Muscle of leg (tissue), 11 donors: ENCODE data around the gene ARV1. TPM values are rescaled to one million over a fixed set of nuclear protein-coding genes. Genes with fewer than 3 reads are reported as not detected.
"Not testable (repeated sequence)": the region's sequence is repeated elsewhere in the genome, so short reads cannot be mapped to it uniquely, and the experiment has no call there.

Experiments used
- DNase-seq: peaks from one replicate; pipeline ENCODE4 v3.0.0; 2013
- H3K27ac ChIP-seq: one replicate; pipeline ENCODE4 v1.5.1; 2013; ENCODE audit warnings: mild to moderate bottlenecking, low read length, control low read depth
- H3K27me3 ChIP-seq: one replicate; pipeline ENCODE4 v1.6.1; 2013; ENCODE audit warnings: low read length; ENCODE audit not compliant: control insufficient read depth, insufficient read depth
- H3K36me3 ChIP-seq: one replicate; pipeline ENCODE4 v1.6.1; 2013; ENCODE audit warnings: low read length; ENCODE audit not compliant: control insufficient read depth, insufficient read depth
- H3K4me1 ChIP-seq: one replicate; pipeline ENCODE4 v1.6.1; 2013; ENCODE audit warnings: low read length; ENCODE audit not compliant: control insufficient read depth, insufficient read depth
- H3K4me3 ChIP-seq: one replicate; pipeline ENCODE4 v1.5.1; 2013; ENCODE audit warnings: low read length, control low read depth
- H3K9me3 ChIP-seq: replicated peaks from 2 replicates; pipeline ENCODE4 v1.6.1; 2013; ENCODE audit warnings: low read depth, low read length; ENCODE audit not compliant: control insufficient read depth
- WGBS: methylation state at CpG from one replicate; pipeline ENCODE4 v1.1.5; 2013; ENCODE audit warnings: missing lambda C conversion rate; ENCODE audit not compliant: insufficient coverage; 5-methylcytosine and 5-hydroxymethylcytosine counted together
- polyA plus RNA-seq, 8 donors: library from polyadenylated mRNA; unstranded; fragments of 120-200 nt; gene quantifications; one replicate each; pipeline versions ENCODE4 v1.2.1 to v1.2.3, GENCODE V29; 2013; ENCODE audit warnings: inconsistent platforms in 1 of 8, low replicate concordance in 1 of 8; ENCODE audit not compliant: insufficient read length in 8 of 8, insufficient read depth in 1 of 8
- total RNA-seq: library from RNA; stranded (reverse); fragments of 120-200 nt; gene quantifications from one replicate; pipeline ENCODE4 v1.2.4, GENCODE V29; 2013

The ARV1 gene
- total and polyA plus RNA-seq, 9 donors: 11.8 to 17.6 (median 13.7) TPM

DNA sequence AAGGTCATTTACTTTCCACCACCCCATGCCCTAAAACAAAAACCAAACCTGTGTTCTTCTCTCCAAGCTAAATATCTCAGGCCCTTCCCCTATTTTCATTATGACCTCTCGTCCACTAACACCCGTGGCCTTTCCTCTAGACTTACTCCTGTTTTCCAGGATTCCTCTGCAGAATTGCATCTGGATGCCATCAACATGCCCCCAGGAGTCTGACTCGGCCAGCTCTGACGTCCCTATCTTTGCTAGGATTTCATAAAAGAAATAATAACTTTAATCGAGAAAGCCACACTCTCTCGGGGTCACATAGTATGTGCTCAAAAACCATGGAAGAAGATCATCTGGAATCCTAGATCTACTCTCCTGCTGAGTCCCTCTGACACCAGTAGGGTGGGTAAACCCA is 47.7 kb downstream of the ARV1 start:
- Histone ChIP-seq H3K9me3 (no peaks in the 10 kb centered on the region), H3K27ac (no peak overlapping the region), H3K36me3 (no peaks in the 10 kb centered on the region), H3K27me3 (no peaks in the 10 kb centered on the region), H3K4me1 (no peaks in the 10 kb centered on the region), H3K4me3 (no peak overlapping the region)
- 57% methylated on average over 5 of the region's 6 CpGs for WGBS
- no peak for DNase-seq

DNA sequence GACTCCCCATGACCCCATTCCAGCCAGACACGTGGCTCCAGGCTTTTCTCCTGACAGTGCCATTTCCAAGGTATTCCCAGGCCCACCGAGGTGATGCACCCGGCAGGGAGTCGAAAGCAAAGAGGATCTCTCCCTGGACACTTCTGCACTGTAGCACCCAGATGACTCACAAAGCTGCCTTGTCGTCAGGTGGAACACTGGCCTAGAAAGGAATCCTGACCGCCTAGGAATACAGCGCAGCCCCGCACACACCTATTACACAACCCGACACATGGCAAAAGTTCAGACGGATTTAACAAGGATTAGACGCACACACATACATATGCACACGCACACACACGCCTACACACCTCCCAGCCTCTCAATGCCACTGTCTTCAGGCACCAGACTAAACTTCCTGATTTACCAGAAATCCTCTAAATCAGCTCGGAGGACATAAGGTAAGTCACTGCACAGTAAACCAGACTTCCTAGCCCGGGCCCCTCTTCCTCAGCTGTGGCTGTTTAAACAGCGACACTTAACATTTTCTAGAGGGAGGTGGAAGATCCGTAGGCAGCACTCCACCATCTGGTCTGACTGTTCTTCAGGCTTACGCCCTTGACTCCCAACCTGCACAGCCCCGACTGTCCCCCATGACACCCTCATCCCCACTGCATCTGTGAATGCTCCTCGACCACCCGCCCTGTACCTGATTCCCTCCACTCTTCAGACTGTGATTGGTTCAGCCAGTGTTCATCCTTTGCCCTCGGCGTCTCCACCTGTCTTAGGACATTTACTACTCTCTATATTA is 48.4 kb downstream of the ARV1 start:
- no peaks in the 10 kb centered on the region for H3K4me1 ChIP-seq
- H3K4me3 ChIP-seq: no peak overlapping the region
- peak overlapping the region; percentile 42 for H3K27ac ChIP-seq
- no peaks in the 10 kb centered on the region for H3K36me3 ChIP-seq
- no peaks in the 10 kb centered on the region for H3K27me3 ChIP-seq
- 80% methylated on average over 19 of the region's 23 CpGs for WGBS
- no peaks in the 10 kb centered on the region for H3K9me3 ChIP-seq
- DNase-seq: no peak

DNA sequence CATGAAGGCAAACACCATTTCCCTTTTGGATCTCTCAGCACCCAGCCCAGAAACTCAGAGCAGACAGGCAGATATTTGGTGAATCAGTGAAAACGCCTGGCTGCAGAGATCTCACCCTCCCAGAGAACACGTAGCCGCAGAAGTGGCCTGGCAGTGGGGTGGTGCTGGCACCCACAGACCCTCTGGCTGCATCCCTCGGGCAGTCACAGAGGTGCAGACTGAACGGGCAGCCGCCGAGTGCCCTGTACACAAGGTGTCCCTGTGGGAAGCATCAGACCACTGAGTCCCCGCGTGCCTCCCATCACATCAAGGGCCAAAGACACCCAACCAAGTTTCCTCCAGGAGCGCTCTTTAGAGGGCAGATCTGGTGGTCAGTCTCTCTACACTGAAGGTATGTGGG is 49.1 kb downstream of the ARV1 start:
- WGBS: 97% methylated on average over 3 of the region's 10 CpGs
- no peaks in the 10 kb centered on the region for H3K9me3 ChIP-seq
- no peaks in the 10 kb centered on the region for H3K36me3 ChIP-seq
- H3K27me3 ChIP-seq: no peaks in the 10 kb centered on the region
- H3K4me1 ChIP-seq: no peaks in the 10 kb centered on the region
- no peak for DNase-seq
- no peak overlapping the region for H3K4me3 ChIP-seq
- peak overlapping the region; percentile 33 for H3K27ac ChIP-seq

DNA sequence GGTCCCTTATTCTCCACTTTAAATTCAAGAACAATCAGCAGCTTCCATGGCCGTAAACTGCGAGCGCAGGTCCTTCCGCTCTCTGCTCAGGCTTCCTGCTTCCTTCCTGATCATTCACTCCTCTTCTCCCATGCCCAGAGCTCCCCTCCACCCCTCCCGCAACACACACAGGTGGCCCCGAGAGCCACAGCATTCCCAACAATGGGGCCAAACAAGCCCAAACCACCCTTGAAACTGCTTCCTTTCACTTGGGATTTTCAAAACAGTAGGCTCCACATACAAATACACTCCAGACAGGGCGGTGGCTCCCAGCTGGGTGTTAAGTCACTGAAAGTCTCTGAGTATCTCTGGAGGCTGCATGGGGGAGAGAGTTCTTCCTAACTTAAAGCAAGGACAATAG is 49.8 kb downstream of the ARV1 start:
- 61% methylated on average over 6 of the region's 7 CpGs for WGBS
- no peaks in the 10 kb centered on the region for H3K9me3 ChIP-seq
- H3K27me3 ChIP-seq: no peaks in the 10 kb centered on the region
- no peak overlapping the region for H3K27ac ChIP-seq
- no peaks in the 10 kb centered on the region for H3K4me1 ChIP-seq
- DNase-seq: peak; percentile 46
- no peak overlapping the region for H3K4me3 ChIP-seq
- no peaks in the 10 kb centered on the region for H3K36me3 ChIP-seq

DNA sequence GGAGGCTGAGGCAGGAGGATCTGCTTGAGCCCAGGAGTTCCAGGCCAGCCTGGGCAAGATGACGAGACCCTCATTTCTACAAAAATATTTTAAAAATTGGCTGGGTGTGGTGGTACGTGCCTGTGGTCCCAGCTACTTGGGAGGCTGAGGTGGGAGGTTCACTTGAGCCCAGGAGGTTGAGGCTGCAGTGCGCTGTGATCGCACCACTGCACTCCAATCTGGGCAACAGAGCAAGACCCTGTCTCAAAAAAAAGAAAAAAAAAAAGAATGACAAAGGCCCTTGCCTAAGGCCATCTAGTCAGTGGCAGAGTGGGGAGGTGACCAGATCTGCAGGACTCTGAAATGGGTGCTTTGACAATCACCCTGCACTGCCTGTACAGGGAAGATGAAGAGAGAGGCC is 50.4 kb downstream of the ARV1 start:
- H3K4me3 ChIP-seq, H3K27me3 ChIP-seq, H3K36me3 ChIP-seq, H3K4me1 ChIP-seq, H3K27ac ChIP-seq, DNase-seq, H3K9me3 ChIP-seq: not testable (repeated sequence)
- WGBS: 100% methylated on average over 1 of the region's 4 CpGs

DNA sequence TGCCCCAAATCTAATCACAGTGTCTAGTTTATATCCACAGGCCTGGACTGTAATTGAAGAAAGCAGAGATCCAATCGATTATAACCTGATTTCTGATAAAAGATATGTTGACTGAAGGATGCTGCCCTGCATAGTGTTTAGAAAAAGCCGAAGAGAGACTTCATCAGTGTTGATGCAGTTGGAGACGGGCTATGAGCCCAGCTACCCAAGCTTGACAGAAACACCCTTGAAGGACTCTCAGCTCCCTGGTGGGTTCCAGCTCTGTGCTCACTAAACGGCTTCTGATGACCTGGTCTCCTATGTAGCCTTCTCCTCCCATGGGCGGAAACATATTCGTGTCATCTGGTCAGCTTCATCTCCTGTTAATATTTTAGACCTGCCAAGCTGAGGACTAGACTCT is 50.9 kb downstream of the ARV1 start:
- H3K9me3 ChIP-seq: no peaks in the 10 kb centered on the region
- 88% methylated on average over 5 of the region's 6 CpGs for WGBS

DNA sequence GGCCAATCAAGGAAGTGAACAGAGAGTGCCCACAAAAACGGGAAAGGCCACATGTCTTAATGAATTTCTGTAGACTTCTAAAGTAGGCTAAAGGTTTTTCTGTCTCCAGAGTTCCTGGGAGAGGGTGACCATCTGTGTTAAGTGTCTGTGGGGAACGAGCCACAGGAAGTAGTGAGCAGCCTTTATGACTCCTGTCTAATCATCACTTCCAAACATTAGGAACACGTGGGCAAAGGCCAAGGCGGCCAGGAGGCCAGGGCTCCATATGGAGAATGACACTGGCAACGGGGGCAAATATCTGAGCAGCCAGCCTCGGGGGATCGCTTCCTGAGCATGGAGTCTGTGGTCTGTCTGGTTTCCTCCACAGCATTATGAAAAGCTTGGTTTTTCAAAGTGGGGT is 54.1 kb downstream of the ARV1 start:
- H3K4me3 ChIP-seq: no peak overlapping the region
- H3K27me3 ChIP-seq: no peaks in the 10 kb centered on the region
- 28% methylated on average over 6 of the region's 7 CpGs for WGBS
- H3K4me1 ChIP-seq: no peaks in the 10 kb centered on the region
- no peaks in the 10 kb centered on the region for H3K9me3 ChIP-seq
- H3K36me3 ChIP-seq: no peaks in the 10 kb centered on the region
- H3K27ac ChIP-seq: no peak overlapping the region
- peak; percentile 14 for DNase-seq

More for the DNA sequence above, 50.9 kb downstream of the ARV1 start:
- Histone ChIP-seq H3K4me3 (no peak overlapping the region), H3K36me3 (no peaks in the 10 kb centered on the region), H3K27ac (no peak overlapping the region), H3K27me3 (no peaks in the 10 kb centered on the region), H3K4me1 (no peaks in the 10 kb centered on the region)
- DNase-seq: no peak

DNA sequence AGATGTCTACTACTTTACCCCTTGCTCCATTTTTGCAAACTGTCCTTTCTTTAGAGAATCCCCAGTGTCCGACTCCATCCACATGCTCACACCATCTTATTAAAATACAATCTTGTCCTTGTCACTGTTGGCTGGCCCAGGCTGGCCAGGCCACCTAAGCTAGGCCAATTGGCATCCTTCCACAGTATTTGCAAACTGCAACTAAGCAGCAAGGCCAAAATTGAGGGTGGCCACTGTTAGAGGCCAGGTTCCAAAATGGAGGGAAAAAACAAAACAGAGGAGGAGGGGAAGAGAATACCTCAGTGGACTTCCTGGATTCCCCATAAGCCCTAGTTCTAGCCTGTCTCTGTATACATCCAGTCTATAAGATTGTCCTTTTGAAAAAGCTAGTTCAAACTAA is 56.9 kb downstream of the ARV1 start:
- 100% methylated on average over 1 of the region's 1 CpG for WGBS
- H3K27me3 ChIP-seq: peaks cover 13% of the 10 kb centered on the region

DNA sequence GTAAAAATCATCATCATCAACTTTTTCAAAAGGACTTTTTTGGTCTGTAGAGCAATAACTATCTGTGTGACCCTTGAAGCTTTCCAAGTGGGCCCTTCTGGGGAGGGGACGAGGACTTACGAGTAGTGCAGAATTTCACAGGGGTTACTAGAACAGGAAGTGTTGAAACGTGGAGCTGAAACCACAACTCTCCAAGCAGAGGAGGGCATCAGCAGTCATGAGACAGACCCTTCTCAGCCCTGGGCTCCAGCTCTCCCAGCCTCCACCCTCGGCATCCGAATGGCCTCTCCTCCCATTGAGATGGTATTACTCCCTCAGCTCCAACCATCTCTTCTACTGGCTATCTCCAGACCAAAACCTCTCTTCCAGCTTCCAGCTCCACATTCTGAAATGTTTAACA is 57.5 kb downstream of the ARV1 start:
- Histone ChIP-seq H3K36me3 (no peaks in the 10 kb centered on the region), H3K4me3 (no peak overlapping the region), H3K9me3 (no peaks in the 10 kb centered on the region), H3K4me1 (peaks cover 16% of the 10 kb centered on the region), H3K27me3 (peaks cover 13% of the 10 kb centered on the region), H3K27ac (no peak overlapping the region)
- WGBS: 50% methylated on average over 3 of the region's 5 CpGs
- DNase-seq: peak; percentile 35

More for the DNA sequence above, 56.9 kb downstream of the ARV1 start:
- no peaks in the 10 kb centered on the region for H3K36me3 ChIP-seq
- no peaks in the 10 kb centered on the region for H3K9me3 ChIP-seq
- H3K4me1 ChIP-seq: peaks cover 13% of the 10 kb centered on the region
- no peak overlapping the region for H3K4me3 ChIP-seq
- DNase-seq: no peak
- H3K27ac ChIP-seq: no peak overlapping the region

DNA sequence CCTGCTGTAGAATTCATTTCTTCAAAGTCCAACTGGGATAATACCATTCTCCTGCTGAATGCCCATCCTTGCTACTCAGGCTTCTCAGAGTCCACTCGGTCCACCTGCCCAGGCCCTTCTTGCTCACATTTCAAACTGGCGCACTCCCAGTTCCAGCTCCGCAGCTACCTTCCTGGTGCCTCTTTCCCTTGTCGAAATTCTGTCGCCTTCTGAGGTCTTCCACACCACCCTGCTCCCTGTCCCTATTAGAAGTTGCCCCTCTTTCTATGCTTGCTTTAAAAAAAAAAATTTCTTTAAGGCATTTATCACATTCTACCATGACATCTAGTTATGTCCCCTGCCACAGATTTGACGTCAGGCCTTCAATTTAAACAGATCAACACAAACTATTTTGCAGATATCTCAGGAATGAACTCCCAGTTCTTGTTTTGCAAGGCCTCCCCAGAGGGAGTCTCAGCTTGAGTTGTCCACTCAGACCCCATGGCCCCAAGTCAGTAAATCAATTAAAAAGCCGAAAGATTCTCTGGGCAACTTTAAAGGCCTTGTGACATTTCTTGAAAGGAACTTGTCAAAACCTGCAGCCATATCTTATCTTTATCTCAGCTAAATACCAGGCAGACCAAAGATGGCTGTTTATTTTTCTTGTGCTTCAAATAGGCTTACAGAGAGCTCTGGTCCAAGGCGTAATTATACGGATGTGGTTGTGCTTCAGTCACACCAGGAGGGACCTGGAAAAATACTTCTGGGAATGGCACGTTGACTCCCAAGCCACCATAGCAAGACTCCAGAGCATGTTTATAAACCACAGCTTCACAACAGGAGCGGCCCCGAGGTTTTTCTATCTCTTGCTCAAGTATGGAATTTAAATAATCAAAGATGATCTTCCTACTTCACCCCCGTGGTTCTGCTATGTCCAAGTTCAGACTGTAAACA is 59.0 kb downstream of the ARV1 start:
- H3K27ac ChIP-seq: no peak overlapping the region
- H3K4me3 ChIP-seq: no peak overlapping the region
- no peak for DNase-seq
- no peaks in the 10 kb centered on the region for H3K36me3 ChIP-seq
- peaks cover 13% of the 10 kb centered on the region for H3K27me3 ChIP-seq
- 75% methylated on average over 10 of the region's 13 CpGs for WGBS
- no peaks in the 10 kb centered on the region for H3K9me3 ChIP-seq
- peaks cover 16% of the 10 kb centered on the region for H3K4me1 ChIP-seq
